Kidney (tissue), 14 donors: Measurements from ENCODE around the gene CLMN. TPM values are rescaled to one million over a fixed set of nuclear protein-coding genes. Genes with fewer than 3 reads are reported as not detected.
A peak's percentile ranks its signal among the peaks of the same experiment; 100 is the strongest.

Source experiments
- DNase-seq, 5 donors: peaks; one replicate each; pipeline ENCODE4 v3.0.0-alpha.2; 2013 to 2020
- FAIRE-seq: peaks from 2 replicates; lab custom pipeline; 2012; peaks lifted over from hg19 to GRCh38; lab: Jason Lieb, UNC
- H3K27ac ChIP-seq, 2 donors: one replicate each; pipeline ENCODE4 v1.7.0; 2013; ENCODE audit warnings: low read depth in 2 of 2, low read length in 2 of 2, inconsistent platforms in 1 of 2
- H3K27me3 ChIP-seq: one replicate; pipeline ENCODE4 v1.7.1; 2013; ENCODE audit warnings: low read length, inconsistent platforms; ENCODE audit not compliant: control insufficient read depth, insufficient read depth
- H3K36me3 ChIP-seq, 3 donors: one replicate each; pipeline versions ENCODE4 v1.7.0 to v1.7.1; 2013; ENCODE audit warnings: low read length in 3 of 3, control low read depth in 1 of 3, inconsistent platforms in 1 of 3; ENCODE audit not compliant: insufficient read depth in 3 of 3, control insufficient read depth in 2 of 3
- H3K4me1 ChIP-seq, 3 donors: one replicate each; pipeline versions ENCODE4 v1.7.0 to v1.7.1; 2013; ENCODE audit warnings: low read length in 3 of 3, inconsistent platforms in 1 of 3, low read depth in 1 of 3; ENCODE audit not compliant: control insufficient read depth in 2 of 3, insufficient read depth in 2 of 3
- H3K4me3 ChIP-seq, 3 donors: one replicate each; pipeline versions ENCODE4 v1.7.0 to v1.8.1; 2013; ENCODE audit warnings: low read length in 3 of 3, control low read depth in 1 of 3, inconsistent platforms in 1 of 3
- H3K9ac ChIP-seq, 3 donors: one replicate each; pipeline versions ENCODE4 v1.7.0 to v1.7.1; 2013; ENCODE audit warnings: low read length in 3 of 3, control low read depth in 1 of 3, inconsistent platforms in 1 of 3
- H3K9me3 ChIP-seq, 3 donors: one replicate each; pipeline versions ENCODE4 v1.7.0 to v1.7.1; 2013; ENCODE audit warnings: low read length in 3 of 3, control low read depth in 1 of 3, inconsistent platforms in 1 of 3; ENCODE audit not compliant: control insufficient read depth in 2 of 3, insufficient read depth in 1 of 3
- intact Hi-C: fragments of 100-400 bp; cut with DNase I; formaldehyde crosslinking; loops from one replicate; pipeline ENCODE4 v1.11.1; 2022
- polyA plus RNA-seq: library from polyadenylated mRNA; stranded (reverse); fragments of 350-450 nt; fragmentation: Illumina TruSeq; extraction: RNeasy Lipid Tissue Mini Kit (QIAGEN cat#74804); gene quantifications from one replicate; pipeline ENCODE4 v1.2.3, GENCODE V29; 2014; ENCODE audit warnings: low read depth, low replicate concordance; ENCODE audit not compliant: insufficient read depth
- total RNA-seq: library from RNA; stranded (reverse); fragmentation: NEBNext Ultra II Directional; extraction: Animal tissue kit (Norgen Biotek cat#: 25700); gene quantifications from one replicate; pipeline ENCODE4 v1.2.1, GENCODE V29; 2021
- TF ChIP-seq, protein P1 (sequence below): IDR thresholded peaks from 3 replicates; pipeline ENCODE4 v1.5.1; 2012; ENCODE audit warnings: mild to moderate bottlenecking, moderate library complexity, borderline replicate concordance; ENCODE audit not compliant: insufficient read depth; ENCODE audit errors: extremely low read depth
- donor health status: control.
- donor health status: control.
- donor health status: control.
- donor health status: control.
- donor health status: control.
- donor health status: DM: yes; HTN: yes; CAD: no.
- donor health status: Normal renal cell carcinoma (clear cell type).

CLMN gene
- total and polyA plus RNA-seq, 2 donors from 2014 or later: 33.1 to 151 TPM

DNA sequence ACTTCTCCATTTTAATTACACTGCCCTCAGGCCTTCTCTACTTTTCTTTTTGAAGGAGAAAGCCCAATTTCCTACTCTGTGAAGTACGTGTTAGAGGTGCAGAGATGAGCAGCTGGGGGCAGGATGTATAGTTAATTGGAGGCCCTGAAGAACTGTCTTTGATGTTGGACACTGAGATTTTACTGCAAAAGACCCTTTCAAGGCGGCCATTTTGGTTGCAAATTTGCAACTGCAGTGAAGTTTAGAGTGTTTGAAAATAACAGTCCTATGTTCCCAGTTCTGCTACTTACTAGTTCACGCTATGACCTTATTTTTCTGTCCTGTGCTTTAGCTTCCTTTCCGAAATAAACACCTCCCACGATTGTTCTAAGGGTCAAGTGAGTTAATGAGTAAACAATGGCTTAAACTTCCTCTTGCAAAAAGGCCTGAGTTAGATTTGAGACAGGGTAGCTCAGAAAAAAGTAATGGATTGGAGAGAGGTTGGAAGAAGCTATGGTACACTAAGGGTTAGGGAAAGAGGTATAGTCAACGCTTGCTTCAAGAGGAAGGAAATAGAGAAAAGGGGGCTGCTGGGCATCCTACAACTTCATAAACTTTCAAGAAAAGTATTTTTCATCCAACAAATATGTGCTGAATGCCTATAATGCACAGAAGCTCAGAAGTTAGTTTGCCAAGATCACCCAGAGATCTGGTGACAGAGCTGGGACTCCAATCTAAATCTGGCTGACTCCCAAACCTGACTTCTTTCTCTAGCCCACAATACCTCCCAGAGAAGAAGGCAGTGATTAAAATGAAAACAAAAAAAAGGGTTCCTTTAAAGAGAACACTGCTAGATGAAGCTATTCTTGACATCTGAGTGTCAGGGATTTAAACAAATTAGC, 135.9 kb downstream of the CLMN start:
- Histone ChIP-seq H3K9me3 (no peaks in the 10 kb centered on the region), H3K27me3 (no peaks in the 10 kb centered on the region), H3K4me1 (peaks cover 7 to 42% (median 34%) of the 10 kb centered on the region in 3 donors), H3K27ac (peak overlapping the region; percentile 71 to 85), H3K9ac (peak overlapping the region in 1 of 3 donors; percentile 51), H3K4me3 (peak overlapping the region in 1 of 3 donors; percentile 9), H3K36me3 (no peaks in the 10 kb centered on the region)
- DNase-seq: peak in 1 of 5 donors; percentile 54
- FAIRE-seq: peak; percentile 42
- intact Hi-C loops: no loop called here
- TF ChIP-seq, protein P1, sequence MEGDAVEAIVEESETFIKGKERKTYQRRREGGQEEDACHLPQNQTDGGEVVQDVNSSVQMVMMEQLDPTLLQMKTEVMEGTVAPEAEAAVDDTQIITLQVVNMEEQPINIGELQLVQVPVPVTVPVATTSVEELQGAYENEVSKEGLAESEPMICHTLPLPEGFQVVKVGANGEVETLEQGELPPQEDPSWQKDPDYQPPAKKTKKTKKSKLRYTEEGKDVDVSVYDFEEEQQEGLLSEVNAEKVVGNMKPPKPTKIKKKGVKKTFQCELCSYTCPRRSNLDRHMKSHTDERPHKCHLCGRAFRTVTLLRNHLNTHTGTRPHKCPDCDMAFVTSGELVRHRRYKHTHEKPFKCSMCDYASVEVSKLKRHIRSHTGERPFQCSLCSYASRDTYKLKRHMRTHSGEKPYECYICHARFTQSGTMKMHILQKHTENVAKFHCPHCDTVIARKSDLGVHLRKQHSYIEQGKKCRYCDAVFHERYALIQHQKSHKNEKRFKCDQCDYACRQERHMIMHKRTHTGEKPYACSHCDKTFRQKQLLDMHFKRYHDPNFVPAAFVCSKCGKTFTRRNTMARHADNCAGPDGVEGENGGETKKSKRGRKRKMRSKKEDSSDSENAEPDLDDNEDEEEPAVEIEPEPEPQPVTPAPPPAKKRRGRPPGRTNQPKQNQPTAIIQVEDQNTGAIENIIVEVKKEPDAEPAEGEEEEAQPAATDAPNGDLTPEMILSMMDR: no peak

DNA sequence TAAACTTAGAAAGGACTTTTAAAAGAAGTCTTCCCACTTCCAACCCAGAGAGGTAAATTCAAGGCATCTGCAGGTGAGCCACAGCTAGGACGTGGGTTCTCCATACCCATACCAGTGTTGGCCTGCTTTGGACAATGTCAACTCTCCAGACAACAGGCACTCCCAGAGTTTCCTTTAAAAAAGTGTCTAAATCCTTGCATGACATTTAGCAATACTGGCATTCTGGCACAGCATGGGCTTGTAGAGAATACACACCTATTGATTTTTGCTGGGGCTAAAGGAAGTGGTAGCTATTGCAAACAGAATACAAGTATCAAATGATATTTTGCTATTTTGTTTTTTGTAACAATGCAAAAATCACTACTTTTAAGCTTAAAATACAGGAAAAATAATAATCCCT, 136.6 kb downstream of the CLMN start:
- TF ChIP-seq, protein P1: no peak
- Histone ChIP-seq H3K4me3 (no peak overlapping the region), H3K36me3 (no peaks in the 10 kb centered on the region), H3K9ac (peak overlapping the region in 1 of 3 donors; percentile 51), H3K27me3 (no peaks in the 10 kb centered on the region), H3K27ac (peak overlapping the region; percentile 71 to 85), H3K9me3 (no peaks in the 10 kb centered on the region), H3K4me1 (peaks cover 7 to 42% (median 34%) of the 10 kb centered on the region in 3 donors)
- FAIRE-seq (no peak), DNase-seq (no peak)
- intact Hi-C loops: no loop called here

DNA sequence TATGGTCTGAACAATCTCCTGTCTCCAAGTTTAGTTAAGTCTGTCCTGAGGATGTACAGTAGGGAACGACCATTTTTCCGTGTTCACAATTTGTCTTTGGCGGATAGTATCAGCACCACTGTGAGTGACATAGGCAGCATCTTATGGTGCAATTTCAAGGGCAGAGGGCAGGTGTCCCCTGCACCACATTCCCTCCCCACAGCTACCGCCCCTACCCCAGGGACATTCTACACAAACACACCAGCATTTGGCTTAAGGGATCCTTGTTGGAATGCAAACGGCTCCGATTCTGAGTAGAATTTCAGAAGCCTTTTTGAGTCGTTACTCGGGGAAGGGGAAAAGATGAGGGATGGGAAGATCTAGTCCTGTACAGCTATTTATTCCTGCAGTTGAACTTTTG, 137.3 kb downstream of the CLMN start:
- TF ChIP-seq, protein P1: no peak
- Histone ChIP-seq H3K27me3 (no peaks in the 10 kb centered on the region), H3K9ac (no peak overlapping the region), H3K4me3 (no peak overlapping the region), H3K36me3 (no peaks in the 10 kb centered on the region), H3K9me3 (no peaks in the 10 kb centered on the region), H3K27ac (no peak overlapping the region), H3K4me1 (peaks cover 7 to 39% (median 34%) of the 10 kb centered on the region in 3 donors)
- intact Hi-C loops: no loop called here
- no peak for FAIRE-seq
- DNase-seq: no peak
